Astrocyte (in vitro differentiated cells and primary cell): ENCODE data around the gene PSEN1.

Experiments used
- EZH2 ChIP-seq: IDR thresholded peaks from 2 replicates; pipeline ENCODE4 v1.6.1; 2012; ENCODE audit warnings: mild to moderate bottlenecking, low read length, inconsistent platforms; ENCODE audit not compliant: insufficient read depth
- TF ChIP-seq, protein P1 (sequence below): IDR thresholded peaks from 2 replicates; pipeline ENCODE4 v1.5.1; 2011; ENCODE audit warnings: low read depth, mild to moderate bottlenecking, inconsistent platforms, low read length, moderate library complexity; ENCODE audit not compliant: insufficient read depth

GRCh38 chr14:73264080-73264884, 128.0 kb downstream of the PSEN1 start:
- TF ChIP-seq, protein P1, sequence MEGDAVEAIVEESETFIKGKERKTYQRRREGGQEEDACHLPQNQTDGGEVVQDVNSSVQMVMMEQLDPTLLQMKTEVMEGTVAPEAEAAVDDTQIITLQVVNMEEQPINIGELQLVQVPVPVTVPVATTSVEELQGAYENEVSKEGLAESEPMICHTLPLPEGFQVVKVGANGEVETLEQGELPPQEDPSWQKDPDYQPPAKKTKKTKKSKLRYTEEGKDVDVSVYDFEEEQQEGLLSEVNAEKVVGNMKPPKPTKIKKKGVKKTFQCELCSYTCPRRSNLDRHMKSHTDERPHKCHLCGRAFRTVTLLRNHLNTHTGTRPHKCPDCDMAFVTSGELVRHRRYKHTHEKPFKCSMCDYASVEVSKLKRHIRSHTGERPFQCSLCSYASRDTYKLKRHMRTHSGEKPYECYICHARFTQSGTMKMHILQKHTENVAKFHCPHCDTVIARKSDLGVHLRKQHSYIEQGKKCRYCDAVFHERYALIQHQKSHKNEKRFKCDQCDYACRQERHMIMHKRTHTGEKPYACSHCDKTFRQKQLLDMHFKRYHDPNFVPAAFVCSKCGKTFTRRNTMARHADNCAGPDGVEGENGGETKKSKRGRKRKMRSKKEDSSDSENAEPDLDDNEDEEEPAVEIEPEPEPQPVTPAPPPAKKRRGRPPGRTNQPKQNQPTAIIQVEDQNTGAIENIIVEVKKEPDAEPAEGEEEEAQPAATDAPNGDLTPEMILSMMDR: no peak
- TF ChIP-seq EZH2: no peak
